Bone marrow (tissue), 2 donors: ENCODE measurements around the gene PGLYRP2.

ENCODE experiments used
- DNase-seq, 2 donors: peaks; one replicate each; lab custom pipeline; 2025; lab: John Stamatoyannopoulos, UW

Gene PGLYRP2

GRCh38 chr19:15453906-15454860 is 25.1 kb downstream of the PGLYRP2 start:
- DNase-seq = no peak

GRCh38 chr19:15453091-15453578 is 26.2 kb downstream of the PGLYRP2 start:
- DNase-seq = no peak

- no peak for DNase-seq
Measured at GRCh38 chr19:15452111-15453047, 26.9 kb downstream of the PGLYRP2 start.

GRCh38 chr19:15450528-15450890 is 28.8 kb downstream of the PGLYRP2 start:
- DNase-seq = no peak

- peak in 1 of 2 donors; percentile 52 for DNase-seq
Measured at GRCh38 chr19:15449620-15450527, 29.4 kb downstream of the PGLYRP2 start, which contains the start of gene WIZ. WIZ (minus strand) TSS chr19:15449956; CDS start chr19:15448307, 1,649 bp downstream.

GRCh38 chr19:15448778-15449619 is 30.3 kb downstream of the PGLYRP2 start:
- DNase-seq = no peak

GRCh38 chr19:15448044-15448777 is 31.1 kb downstream of the PGLYRP2 start:
- no peak for DNase-seq

GRCh38 chr19:15447057-15447456 is 32.2 kb downstream of the PGLYRP2 start:
- no peak for DNase-seq

- DNase-seq = no peak
Measured at GRCh38 chr19:15445807-15446376, 33.4 kb downstream of the PGLYRP2 start.

GRCh38 chr19:15445227-15445605 is 34.1 kb downstream of the PGLYRP2 start:
- no peak for DNase-seq

- DNase-seq = no peak
Measured at GRCh38 chr19:15444505-15445226, 34.6 kb downstream of the PGLYRP2 start.

GRCh38 chr19:15443838-15444237 is 35.5 kb downstream of the PGLYRP2 start:
- no peak for DNase-seq

- DNase-seq = no peak
Measured at GRCh38 chr19:15443325-15443724, 36.0 kb downstream of the PGLYRP2 start.

- DNase-seq = no peak
Measured at GRCh38 chr19:15442142-15442920, 37.0 kb downstream of the PGLYRP2 start.

GRCh38 chr19:15441317-15441716 is 38.0 kb downstream of the PGLYRP2 start:
- DNase-seq = no peak

- no peak for DNase-seq
Measured at GRCh38 chr19:15439821-15440641, 39.3 kb downstream of the PGLYRP2 start.
